ENCODE data around the gene PROSER3.

Gene PROSER3

DNA sequence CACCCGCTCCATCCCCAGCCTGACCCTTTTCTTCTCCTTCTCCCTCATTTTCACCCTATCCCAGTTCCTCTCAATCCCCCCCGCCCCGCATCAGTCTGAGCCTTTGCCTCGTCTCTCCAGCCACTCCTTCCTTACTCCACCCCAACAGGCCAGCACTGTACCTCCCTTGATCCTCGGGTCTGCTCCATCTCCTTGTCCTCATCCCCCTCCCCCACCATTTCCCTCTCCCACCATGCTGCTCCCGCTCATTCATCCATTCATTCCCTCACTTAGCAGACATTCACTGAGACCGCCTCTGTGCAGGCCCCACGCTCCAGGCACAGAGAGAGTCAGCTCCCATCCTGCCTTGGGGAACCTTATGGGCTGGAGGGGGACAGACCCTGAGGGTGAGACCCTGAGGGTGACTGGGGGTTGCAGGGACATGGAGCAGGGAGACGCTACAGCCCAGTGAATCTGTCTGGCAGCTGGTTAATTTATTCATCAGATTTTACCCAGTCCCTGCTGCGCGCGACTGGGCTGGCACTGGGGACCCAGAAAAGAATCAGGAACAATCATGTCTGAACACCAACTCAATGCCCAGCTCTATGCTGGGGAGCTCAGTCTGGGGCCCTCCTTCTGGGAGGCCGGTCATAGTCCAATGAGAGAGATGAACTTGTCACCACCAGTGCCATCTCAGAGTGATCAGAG is 18.3 kb downstream of the PROSER3 start:
- DNase-seq (ENCODE audit: low read depth): no peak

DNA sequence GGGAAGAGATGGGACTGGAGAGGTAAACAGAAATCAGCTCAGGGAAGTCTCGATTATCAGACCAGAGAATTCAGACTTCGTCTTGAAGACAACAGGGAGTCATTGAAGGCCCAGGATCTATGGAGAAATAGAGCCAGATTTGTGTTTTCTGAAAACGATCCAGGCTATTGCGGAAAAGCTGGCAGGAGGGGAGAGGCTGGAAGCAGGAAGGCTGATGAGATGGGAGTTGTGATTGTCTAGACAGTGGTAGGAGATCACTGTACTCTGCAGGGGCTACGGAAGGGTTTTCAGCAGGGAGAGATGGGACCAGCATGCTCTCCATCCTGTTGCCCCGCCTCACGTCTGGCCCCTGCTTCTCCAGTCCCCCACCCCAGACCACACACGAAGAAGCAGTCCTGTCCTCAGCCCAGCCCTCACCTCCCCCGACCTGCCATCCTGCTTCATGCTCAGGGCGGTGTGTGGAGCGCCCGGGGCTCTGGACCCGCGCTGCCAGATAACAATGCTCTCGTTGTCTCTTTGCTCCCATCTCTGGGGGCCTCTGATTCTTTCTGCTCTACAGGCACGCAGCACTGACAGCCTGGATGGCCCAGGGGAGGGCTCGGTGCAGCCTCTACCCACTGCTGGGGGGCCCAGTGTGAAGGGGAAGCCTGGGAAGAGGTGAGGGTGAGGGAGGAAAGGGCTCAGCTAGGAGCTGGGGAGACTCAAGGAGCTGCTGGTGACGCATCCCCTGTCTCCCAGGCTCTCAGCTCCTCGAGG is 19.3 kb downstream of the PROSER3 start:
- no peak for DNase-seq (ENCODE audit: low read depth)

DNA sequence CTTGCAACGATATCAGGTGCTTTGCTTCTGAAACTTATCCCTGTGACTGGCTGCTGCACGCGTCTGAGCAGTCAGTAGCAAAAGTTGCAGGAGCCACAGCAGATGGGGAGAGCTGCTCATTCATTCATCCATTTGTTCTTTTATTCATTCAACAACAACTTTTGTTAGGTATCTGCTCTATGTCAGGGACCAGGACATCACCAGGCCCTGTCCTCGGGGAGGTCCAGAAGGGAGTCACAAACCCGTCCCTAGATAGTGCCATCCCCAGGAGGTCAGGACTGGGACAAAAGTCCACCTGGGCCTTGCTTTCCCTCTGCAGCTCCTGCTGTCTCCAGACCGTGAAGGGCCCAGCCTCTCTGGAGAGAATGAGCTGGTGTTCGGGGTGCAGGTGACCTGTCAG is 20.0 kb downstream of the PROSER3 start:
- DNase-seq (ENCODE audit: low read depth): no peak

DNA sequence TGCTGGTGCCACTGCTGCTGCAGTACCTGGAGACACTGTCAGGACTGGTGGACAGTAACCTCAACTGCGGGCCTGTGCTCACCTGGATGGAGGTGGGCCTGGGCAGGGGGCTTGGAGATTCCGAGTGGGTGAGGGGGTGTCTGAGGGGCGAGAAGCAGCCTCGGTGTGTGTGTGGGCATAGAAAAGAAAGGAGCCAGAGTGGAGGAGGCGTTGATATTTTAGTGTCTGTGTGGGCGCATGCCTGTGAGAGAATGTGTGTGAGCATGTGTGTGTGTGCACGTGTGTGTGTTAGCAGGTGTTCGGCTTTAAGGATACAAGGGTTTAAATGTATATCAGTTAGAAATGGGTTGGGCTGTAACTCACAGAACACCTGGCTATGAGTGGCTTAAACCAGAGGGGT is 21.1 kb downstream of the PROSER3 start:
- no peak for DNase-seq (ENCODE audit: low read depth)

DNA sequence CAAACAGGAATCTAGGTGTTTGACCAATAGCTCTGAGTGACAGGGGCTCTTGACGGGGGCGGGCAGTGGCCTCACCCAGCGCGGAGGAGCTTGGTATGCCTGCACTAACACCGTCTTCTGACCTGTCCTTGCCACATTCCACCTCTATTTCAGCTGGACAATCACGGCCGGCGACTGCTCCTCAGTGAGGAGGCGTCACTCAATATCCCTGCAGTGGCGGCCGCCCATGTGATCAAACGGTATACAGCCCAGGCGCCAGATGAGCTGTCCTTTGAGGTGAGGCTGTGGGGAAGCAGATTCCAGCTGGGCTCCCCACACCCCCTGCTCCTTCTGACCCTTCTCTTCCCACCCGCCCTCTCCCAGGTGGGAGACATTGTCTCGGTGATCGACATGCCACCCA is 22.1 kb downstream of the PROSER3 start:
- no peak for DNase-seq (ENCODE audit: low read depth)

DNA sequence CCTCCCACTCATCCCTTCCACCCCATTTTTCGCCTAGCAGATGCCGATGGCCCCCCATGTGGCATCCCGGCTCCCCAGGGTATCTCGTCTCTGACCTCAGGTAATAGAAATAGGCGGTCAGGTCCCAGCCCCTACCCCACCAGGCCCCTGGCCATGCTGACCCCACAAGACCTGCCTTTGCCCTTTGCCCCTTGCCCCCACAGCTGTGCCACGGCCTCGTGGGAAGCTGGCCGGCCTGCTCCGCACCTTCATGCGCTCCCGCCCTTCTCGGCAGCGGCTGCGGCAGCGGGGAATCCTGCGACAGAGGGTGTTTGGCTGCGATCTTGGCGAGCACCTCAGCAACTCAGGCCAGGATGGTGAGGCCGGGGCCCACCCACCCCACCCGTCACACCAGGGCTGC is 22.7 kb downstream of the PROSER3 start:
- no peak for DNase-seq (ENCODE audit: low read depth)

DNA sequence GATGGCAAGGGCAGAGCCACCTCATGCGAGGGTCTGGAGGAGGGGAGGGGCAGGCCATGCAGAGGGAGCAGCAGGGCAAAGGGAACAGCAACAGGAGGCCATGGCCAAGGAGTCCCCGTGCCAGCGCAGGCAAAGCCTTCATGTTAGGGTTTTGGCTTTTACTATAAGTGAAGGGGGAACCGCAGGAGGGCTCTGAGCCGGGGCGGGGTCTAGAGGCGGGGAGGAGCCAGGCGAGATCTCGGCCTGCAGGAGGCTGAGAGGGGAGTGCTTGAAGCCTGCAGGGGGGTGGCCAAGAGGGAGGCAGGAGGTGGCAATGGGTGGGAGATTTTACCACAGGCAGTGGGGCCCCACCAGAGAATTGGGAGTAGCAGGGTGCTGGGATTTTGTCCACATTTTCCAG is 23.7 kb downstream of the PROSER3 start:
- DNase-seq (ENCODE audit: low read depth): no peak

DNA sequence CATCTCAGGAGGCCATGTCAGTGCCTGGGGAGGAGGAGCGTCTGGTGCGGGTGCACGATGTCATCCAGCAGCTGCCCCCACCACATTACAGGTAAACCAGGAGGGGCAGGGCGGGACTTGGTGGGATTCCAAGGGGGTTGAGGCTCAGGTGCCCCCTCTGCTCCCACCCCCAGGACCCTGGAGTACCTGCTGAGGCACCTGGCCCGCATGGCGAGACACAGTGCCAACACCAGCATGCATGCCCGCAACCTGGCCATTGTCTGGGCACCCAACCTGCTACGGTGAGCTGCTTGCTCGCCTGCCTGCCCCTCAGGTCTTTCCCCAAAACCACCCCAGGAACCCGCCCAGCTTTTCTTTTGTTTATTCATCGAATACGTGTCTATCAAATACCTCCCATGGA is 24.6 kb downstream of the PROSER3 start:
- no peak for DNase-seq (ENCODE audit: low read depth)

DNA sequence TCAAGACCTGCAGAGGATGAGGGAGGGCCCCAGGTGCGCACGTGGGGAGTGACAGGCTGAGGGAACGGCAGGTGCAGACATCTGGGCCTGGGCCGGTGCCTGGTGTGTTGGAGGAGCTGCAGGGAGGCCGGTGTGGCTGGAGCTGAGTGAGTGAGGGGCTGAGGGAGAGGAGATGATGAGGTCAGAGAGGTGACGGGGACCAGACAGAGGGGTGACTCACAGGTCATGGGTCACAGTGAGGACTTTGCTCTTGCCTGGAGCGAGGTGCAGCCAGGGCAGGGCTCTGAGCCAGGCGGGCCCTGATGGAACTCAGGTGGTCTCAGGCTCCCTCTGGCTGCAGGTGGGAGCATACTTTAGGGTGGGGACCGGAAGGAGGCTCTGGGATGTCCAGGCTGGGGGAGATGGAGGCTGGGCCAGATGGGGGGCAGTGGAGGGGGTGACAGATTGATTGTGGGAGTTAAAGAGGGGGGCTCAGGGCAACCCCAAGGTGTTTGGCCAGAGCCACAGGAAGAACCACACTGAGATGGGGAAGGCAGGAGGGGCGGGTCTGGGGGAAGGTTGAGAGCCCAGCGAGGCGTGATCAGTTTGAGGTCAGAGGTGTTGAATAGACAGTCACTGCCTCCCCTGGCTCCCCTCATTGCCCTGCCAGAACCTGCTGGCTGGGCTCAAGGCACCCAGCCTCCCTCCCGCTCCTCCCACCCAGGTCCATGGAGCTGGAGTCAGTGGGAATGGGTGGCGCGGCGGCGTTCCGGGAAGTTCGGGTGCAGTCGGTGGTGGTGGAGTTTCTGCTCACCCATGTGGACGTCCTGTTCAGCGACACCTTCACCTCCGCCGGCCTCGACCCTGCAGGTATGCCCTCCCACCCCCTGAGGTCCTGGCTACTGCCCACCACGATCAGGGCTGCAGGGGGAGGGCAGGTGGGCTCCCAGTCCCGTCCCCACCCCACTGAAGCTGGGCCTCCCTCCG is 25.8 kb downstream of the PROSER3 start:
- DNase-seq (ENCODE audit: low read depth): no peak

DNA sequence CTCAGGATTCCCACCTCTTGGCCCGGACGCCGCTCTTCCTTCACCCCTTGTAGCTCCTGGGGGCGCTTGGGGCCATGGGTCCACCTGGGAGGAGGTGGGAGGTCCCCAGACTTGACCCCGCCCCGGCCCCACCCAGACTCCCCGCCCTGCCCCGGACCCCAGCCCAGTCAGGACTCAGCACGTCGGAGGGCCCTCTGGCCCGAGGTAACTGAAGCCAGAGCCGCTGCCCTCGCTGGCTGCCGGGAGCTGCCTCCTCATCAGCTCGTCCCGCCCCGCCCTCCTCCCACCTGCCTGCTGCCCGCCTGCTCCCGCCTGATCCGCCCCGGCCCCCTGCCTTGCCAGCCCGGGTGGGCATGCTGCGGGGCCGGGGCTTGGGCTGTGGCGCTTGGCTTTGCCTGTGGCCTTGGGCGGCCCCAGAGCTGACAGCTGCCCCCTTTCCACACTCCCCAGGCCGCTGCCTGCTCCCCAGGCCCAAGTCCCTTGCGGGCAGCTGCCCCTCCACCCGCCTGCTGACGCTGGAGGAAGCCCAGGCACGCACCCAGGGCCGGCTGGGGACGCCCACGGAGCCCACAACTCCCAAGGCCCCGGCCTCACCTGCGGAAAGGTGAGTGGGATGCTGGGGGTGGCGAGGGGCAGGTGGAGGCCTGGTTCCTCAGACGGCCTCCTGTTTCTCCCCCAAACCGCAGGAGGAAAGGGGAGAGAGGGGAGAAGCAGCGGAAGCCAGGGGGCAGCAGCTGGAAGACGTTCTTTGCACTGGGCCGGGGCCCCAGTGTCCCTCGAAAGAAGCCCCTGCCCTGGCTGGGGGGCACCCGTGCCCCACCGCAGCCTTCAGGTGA is 26.7 kb downstream of the PROSER3 start:
- no peak for DNase-seq (ENCODE audit: low read depth)

DNA sequence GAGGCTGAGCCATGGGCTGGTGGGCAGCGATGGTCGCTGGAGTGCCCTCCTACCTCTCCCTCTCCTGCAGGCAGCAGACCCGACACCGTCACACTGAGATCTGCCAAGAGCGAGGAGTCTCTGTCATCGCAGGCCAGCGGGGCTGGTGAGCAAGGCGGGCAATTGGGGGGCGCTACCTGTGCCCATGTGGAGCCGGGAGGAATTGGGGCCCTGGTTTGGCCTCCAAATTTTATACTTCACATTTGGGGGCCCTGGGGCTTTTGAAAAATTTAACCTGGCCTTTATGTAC is 27.3 kb downstream of the PROSER3 start:
- no peak for DNase-seq (ENCODE audit: low read depth)

DNA sequence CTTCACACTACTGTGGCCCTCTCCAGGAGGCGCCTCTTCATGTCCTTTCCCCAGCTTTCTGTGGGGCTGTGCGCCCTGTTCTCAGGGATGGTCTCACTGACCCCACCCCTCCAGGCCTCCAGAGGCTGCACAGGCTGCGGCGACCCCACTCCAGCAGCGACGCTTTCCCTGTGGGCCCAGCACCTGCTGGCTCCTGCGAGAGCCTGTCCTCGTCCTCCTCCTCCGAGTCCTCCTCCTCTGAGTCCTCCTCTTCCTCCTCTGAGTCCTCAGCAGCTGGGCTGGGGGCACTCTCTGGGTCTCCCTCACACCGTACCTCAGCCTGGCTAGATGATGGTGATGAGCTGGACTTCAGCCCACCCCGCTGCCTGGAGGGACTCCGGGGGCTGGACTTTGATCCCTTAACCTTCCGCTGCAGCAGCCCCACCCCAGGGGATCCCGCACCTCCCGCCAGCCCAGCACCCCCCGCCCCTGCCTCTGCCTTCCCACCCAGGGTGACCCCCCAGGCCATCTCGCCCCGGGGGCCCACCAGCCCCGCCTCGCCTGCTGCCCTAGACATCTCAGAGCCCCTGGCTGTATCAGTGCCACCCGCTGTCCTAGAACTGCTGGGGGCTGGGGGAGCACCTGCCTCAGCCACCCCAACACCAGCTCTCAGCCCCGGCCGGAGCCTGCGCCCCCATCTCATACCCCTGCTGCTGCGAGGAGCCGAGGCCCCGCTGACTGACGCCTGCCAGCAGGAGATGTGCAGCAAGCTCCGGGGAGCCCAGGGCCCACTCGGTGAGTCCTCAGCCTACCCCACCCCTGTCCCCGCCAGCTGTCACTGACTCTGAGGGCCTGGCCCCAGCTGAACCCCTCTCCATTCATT is 28.6 kb downstream of the PROSER3 start:
- DNase-seq (ENCODE audit: low read depth): no peak

DNA sequence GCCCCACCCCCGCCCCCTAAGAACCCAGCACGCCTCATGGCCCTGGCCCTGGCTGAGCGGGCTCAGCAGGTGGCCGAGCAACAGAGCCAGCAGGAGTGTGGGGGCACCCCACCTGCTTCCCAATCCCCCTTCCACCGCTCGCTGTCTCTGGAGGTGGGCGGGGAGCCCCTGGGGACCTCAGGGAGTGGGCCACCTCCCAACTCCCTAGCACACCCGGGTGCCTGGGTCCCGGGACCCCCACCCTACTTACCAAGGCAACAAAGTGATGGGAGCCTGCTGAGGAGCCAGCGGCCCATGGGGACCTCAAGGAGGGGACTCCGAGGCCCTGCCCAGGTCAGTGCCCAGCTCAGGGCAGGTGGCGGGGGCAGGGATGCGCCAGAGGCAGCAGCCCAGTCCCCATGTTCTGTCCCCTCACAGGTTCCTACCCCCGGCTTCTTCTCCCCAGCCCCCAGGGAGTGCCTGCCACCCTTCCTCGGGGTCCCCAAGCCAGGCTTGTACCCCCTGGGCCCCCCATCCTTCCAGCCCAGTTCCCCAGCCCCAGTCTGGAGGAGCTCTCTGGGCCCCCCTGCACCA is 29.3 kb downstream of the PROSER3 start:
- no peak for DNase-seq (ENCODE audit: low read depth)

DNA sequence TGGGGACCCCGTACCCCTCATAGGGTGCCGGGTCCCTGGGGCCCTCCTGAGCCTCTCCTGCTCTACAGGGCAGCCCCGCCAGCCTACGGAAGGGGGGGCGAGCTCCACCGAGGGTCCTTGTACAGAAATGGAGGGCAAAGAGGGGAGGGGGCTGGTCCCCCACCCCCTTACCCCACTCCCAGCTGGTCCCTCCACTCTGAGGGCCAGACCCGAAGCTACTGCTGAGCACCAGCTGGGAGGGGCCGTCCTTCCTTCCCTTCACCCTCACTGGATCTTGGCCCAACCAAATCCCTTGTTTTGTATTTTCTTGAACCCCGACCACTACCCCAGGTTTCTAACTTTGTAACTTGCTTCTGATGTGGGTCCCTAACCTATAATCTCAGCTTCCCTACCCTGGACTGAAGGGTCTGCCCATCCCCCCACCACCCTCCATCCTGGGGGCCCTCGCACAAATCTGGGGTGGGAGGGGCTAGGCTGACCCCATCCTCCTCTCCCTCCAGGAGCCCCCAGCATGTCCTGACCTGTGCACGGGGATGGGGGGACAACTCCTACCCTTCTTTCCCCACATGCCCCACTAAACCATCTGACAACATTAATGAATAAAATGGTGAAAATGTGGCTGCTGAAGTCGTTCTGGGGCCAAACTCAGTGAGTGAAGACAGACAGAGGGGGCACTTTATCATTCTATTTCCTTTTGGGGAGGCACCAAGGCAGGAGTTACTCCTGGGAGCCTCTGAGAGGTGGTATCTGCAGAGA is 30.4 kb downstream of the PROSER3 start:
- DNase-seq (ENCODE audit: low read depth): no peak

DNA sequence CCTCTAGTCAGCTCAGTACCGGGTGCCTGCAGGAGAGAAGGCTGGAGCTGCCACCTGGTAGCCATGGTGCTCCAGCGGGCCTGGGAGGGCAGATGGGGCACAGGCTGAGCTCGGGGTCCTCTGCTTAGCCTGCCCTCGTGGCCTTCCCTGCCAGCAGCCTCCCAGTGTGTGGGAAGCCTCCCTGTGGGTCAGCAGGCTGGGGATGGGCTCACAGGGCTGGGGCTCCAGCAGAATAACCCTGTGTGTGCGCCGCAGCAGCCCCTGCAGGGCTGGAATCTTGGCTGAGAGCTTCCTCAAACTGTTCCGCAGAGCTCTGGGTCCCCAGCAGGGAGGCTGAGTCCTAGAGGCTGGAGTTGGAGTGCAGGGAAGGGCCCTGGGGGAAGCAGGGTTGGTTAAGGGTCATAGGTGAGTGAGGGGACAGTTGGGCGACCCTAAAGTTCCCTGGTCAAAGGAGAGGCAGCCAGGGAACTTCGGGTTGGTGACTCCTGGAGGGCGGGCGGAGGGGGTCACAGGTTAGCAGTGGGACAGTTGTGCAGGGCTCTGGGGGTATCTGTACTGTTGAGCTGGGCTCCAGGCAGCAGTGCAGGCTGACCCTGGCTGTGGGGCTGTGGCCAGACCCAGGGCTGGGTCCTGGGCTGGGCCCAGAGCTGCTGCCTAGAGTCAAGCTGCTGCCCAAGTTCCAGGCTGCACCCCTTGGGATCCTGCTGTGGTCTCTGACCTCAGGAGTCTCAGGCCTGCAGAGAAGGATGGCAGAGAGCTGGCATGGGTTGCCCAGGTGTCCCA is 31.4 kb downstream of the PROSER3 start:
- no peak for DNase-seq (ENCODE audit: low read depth)

DNA sequence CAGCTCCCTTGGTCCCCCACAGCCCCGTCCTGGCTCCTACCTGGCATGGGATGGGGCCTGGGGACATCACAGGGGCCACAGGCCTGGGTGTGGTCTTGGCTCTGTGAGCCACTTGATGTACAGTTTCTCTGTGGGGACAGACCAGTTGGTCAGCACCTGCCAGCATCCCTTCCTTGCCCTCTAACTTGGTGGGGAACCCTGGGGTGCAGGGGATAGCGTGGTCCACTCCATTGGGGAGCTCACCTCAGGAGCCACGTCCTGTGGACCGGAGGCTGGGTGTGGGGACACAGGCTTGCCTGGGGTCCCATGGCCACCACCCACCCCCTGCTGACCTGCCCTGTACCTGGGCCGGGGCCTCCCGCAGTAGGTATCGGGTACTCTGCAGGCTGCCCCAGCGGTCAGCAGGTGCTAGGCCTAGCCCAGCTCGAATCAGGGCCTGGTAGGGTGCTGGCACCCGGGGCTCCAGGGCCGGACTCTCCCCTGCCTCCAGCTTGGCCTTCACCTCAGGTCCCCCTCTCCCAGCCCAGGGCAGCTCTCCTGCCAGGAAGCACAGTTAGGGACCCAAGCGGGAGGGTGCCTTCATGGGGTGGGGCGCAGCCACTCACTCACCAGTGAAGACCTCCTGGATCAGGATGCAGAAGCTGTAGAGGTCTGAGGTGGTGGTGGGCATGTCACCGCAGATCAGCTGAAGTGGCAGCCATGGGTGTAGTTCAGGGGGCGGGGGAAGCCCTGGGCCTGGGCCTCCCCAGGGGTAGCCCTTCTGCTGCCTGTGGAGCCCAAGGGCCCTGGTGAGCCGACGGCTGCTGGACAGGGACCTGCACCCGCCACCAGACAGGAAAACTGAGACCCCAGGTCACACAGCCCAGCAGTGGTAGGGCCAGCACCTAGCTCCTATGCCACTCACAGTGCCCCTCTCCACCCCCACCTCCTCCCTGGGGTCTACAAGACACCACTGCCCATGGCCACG is 32.3 kb downstream of the PROSER3 start:
- DNase-seq (ENCODE audit: low read depth): no peak

DNA sequence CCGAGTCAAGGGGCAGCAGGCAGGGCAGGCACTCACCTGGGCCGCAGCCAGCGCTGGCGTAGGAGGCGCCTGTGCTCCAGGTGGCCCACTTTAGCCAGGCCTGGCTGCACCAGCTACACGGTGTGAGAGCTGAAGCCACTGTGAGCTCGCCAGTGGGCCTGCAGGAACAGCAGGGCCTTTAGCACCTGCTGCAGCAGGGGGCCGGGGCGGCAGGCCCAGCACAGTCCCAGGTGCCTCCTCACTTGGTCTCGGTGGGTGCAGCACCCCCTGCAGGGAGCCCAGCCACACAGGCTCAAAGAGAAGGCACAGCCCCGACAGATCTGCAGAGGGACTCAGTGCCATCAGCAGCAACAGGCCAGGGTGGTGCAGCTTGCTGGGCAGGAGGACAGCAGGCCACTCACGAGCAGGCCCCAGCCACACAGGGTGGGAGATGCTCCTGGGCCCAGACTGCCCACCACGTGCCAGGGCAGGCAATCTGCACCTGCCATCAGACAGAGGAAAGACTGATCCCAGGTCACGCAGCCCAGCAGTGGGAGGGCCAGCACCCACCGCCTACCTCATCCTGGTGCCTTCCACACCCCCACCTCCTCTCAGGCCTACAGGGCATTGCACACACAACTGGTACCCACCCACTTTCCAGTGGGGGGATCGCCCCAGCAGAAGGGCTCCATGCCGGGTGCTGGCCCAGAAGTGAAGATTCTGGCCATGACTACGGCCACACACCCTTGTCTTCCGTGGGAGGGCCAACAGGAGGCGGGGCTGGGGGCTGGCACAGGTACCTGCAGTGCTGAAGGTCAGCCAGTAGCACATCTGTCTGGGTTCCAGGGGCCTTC is 33.2 kb downstream of the PROSER3 start:
- DNase-seq (ENCODE audit: low read depth): no peak

All from HS-27A (cell line).